Measurements from ENCODE around the gene CD300A.

DNA sequence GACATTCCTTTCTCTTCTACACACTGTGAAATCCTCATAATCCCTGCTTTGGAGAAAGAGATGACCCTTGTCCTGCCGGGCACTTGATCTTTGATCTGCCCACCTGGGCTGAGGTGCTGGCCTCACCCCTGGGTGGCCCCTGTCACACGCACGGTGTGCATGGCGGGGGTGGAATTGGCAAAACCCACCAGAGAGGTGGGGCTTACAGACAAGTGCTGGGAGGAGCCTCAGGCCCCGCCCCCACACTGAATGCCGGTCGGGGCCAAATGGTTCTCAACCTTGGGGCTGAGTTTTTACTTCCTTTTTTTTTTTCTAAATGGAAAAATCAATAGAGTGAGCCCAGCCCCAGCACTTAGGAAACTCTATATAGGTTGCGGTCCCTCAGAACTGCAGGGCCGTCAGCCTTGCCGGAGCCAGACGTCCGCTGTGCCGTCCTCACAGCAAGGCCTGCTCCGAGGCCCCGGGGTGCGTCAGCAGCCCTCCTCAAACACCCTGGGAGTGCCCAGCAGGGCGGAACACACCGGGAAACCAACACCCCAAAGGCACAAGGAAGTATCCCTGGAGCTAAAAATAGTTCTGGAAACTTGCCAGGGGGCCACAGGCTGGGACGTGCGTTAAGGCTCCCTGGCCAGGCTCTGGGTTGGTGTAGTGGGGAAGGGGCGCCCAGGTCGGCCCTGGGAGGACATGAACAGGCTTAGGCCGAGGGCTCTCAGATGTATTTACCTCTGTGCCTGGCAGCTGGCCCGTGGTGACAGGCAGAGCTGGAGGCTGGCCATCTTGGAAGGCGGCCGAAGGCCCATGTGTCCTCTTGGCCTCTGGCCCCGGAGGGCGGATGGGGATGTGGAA, 23.5 kb upstream of the CD300A start:
- no peak for TF ChIP-seq RAD21 (IDR thresholded peaks at IDR 0.05; ENCODE audit: low read depth)
- no peak for TF ChIP-seq TAF1 (IDR thresholded peaks at IDR 0.05; ENCODE audit: low read depth)
- TF ChIP-seq REST (IDR thresholded peaks at IDR 0.05; ENCODE audit: low read depth), result no peak
- no peak for TF ChIP-seq YY1 (IDR thresholded peaks at IDR 0.05; ENCODE audit: low read depth)
- TF ChIP-seq EP300 (IDR thresholded peaks at IDR 0.05; ENCODE audit: borderline replicate concordance), result no peak
- peak; percentile 18; the same call in 1 of the 2 replicates for TF ChIP-seq MAX (IDR thresholded peaks at IDR 0.05)
- peak; percentile 77 for TF ChIP-seq NFIC (IDR thresholded peaks at IDR 0.05)
- peak; percentile 7; the same call in 1 of the 2 replicates for TF ChIP-seq TCF12 (IDR thresholded peaks at IDR 0.05; ENCODE audit: low read depth)
- TF ChIP-seq CEBPB (IDR thresholded peaks at IDR 0.05), result no peak
- TF ChIP-seq CREB1 (IDR thresholded peaks at IDR 0.05; ENCODE audit: low read depth), result no peak
- no peak for TF ChIP-seq TEAD4 (IDR thresholded peaks at IDR 0.05)
- no peak for TF ChIP-seq EGR1 (IDR thresholded peaks at IDR 0.05)
